ENCODE measurements around the gene ZDHHC1.

- TF ChIP-seq CTCF (IDR thresholded peaks at IDR 0.05) (no peak), POLR2A (IDR thresholded peaks at IDR 0.05) (no peak)
Observed at GRCh38 chr16:67441271-67441753, 25.0 kb upstream of the ZDHHC1 start.

Measured in gastroesophageal sphincter (tissue), 3 donors.